ENCODE data around the gene RSRC1. TPM values are rescaled to one million over a fixed set of nuclear protein-coding genes. Genes with fewer than 3 reads are reported as not detected.

RSRC1 gene
- polyA plus RNA-seq, 1 experiment, result 2.7 TPM

- Histone ChIP-seq H3K36me3 (ENCODE audit: control insufficient read depth, insufficient read depth, low read length) (no peaks in the 10 kb centered on the region), H3K4me3 (ENCODE audit: low read depth, low read length) (no peak overlapping the region), H3K27me3 (ENCODE audit: control insufficient read depth, insufficient read depth, low read length) (no peaks in the 10 kb centered on the region)
- no peak for TF ChIP-seq CTCF (IDR thresholded peaks at IDR 0.05; ENCODE audit: insufficient read depth, low read depth, low read length)
- DNase-seq (ENCODE audit: low read depth), result no peak
- ChIA-PET CTCF (no interaction called here), POLR2A (no interaction called here)
Observed at GRCh38 chr3:158452334-158452733, 342.4 kb downstream of the RSRC1 start.

GRCh38 chr3:158453004-158453403 is 343.1 kb downstream of the RSRC1 start:
- DNase-seq (ENCODE audit: low read depth), result no peak
- CTCF ChIA-PET, result interaction anchor here (1.1 kb wide), 1 partner anchor 12 kb away, joined by 3 read pairs; no protein-coding TSS in a partner anchor
- no peak overlapping the region for H3K4me3 ChIP-seq (ENCODE audit: low read depth, low read length)
- no peaks in the 10 kb centered on the region for H3K27me3 ChIP-seq (ENCODE audit: control insufficient read depth, insufficient read depth, low read length)
- H3K36me3 ChIP-seq (ENCODE audit: control insufficient read depth, insufficient read depth, low read length), result no peaks in the 10 kb centered on the region
- POLR2A ChIA-PET, result no interaction called here
- no peak for TF ChIP-seq CTCF (IDR thresholded peaks at IDR 0.05; ENCODE audit: insufficient read depth, low read depth, low read length)

- Histone ChIP-seq H3K36me3 (ENCODE audit: control insufficient read depth, insufficient read depth, low read length) (no peaks in the 10 kb centered on the region), H3K27me3 (ENCODE audit: control insufficient read depth, insufficient read depth, low read length) (no peaks in the 10 kb centered on the region), H3K4me3 (ENCODE audit: low read depth, low read length) (no peak overlapping the region)
- no peak for TF ChIP-seq CTCF (IDR thresholded peaks at IDR 0.05; ENCODE audit: insufficient read depth, low read depth, low read length)
- no peak for DNase-seq (ENCODE audit: low read depth)
- POLR2A ChIA-PET, result no interaction called here
- CTCF ChIA-PET, result interaction anchor here (1.1 kb wide), 1 partner anchor 11 kb away, joined by 3 read pairs; no protein-coding TSS in a partner anchor
Observed at GRCh38 chr3:158453865-158454264, 344.0 kb downstream of the RSRC1 start.

- POLR2A ChIA-PET, result no interaction called here
- CTCF ChIA-PET, result interaction anchor here (0.6 kb wide), 1 partner anchor 688 kb away, joined by 3 read pairs; no protein-coding TSS in a partner anchor
- no peak overlapping the region for H3K4me3 ChIP-seq (ENCODE audit: low read depth, low read length)
- H3K36me3 ChIP-seq (ENCODE audit: control insufficient read depth, insufficient read depth, low read length), result no peaks in the 10 kb centered on the region
- no peaks in the 10 kb centered on the region for H3K27me3 ChIP-seq (ENCODE audit: control insufficient read depth, insufficient read depth, low read length)
- no peak for TF ChIP-seq CTCF (IDR thresholded peaks at IDR 0.05; ENCODE audit: insufficient read depth, low read depth, low read length)
- no peak for DNase-seq (ENCODE audit: low read depth)
Observed at GRCh38 chr3:158455406-158455805, 345.5 kb downstream of the RSRC1 start.

GRCh38 chr3:158456114-158456513 is 346.2 kb downstream of the RSRC1 start:
- Histone ChIP-seq H3K36me3 (ENCODE audit: control insufficient read depth, insufficient read depth, low read length) (no peaks in the 10 kb centered on the region), H3K4me3 (ENCODE audit: low read depth, low read length) (no peak overlapping the region), H3K27me3 (ENCODE audit: control insufficient read depth, insufficient read depth, low read length) (no peaks in the 10 kb centered on the region)
- TF ChIP-seq CTCF (IDR thresholded peaks at IDR 0.05; ENCODE audit: insufficient read depth, low read depth, low read length), result no peak
- no peak for DNase-seq (ENCODE audit: low read depth)
- POLR2A ChIA-PET, result no interaction called here
- CTCF ChIA-PET, result no interaction called here
